Glutamatergic neuron (in vitro differentiated cells): ENCODE data around the gene TMEM63A. TPM values are rescaled to one million over a fixed set of nuclear protein-coding genes. Genes with fewer than 3 reads are reported as not detected.

Experiments used
- DNase-seq: peaks from one replicate; pipeline ENCODE4 v3.0.0; 2022
- H3K27ac Mint-ChIP-seq: one replicate; pipeline ENCODE4 v1.8.0; 2020; ENCODE audit warnings: mild to moderate bottlenecking, mixed read lengths, inconsistent platforms; ENCODE audit not compliant: unreplicated experiment
- H3K27me3 Mint-ChIP-seq: one replicate; pipeline ENCODE4 v1.8.0; 2020; ENCODE audit warnings: mild to moderate bottlenecking, moderate library complexity, mixed read lengths, inconsistent platforms; ENCODE audit not compliant: unreplicated experiment
- H3K36me3 Mint-ChIP-seq: one replicate; pipeline ENCODE4 v1.8.0; 2020; ENCODE audit warnings: mild to moderate bottlenecking, mixed read lengths, inconsistent platforms; ENCODE audit not compliant: unreplicated experiment
- H3K4me1 Mint-ChIP-seq: one replicate; pipeline ENCODE4 v1.8.0; 2020; ENCODE audit warnings: mild to moderate bottlenecking, low read depth, mixed read lengths, inconsistent platforms; ENCODE audit not compliant: unreplicated experiment
- H3K4me3 Mint-ChIP-seq: one replicate; pipeline ENCODE4 v1.8.0; 2020; ENCODE audit warnings: mild to moderate bottlenecking, mixed read lengths, inconsistent platforms; ENCODE audit not compliant: unreplicated experiment
- H3K9me3 Mint-ChIP-seq: one replicate; pipeline ENCODE4 v1.8.0; 2020; ENCODE audit warnings: mild to moderate bottlenecking, moderate library complexity, mixed read lengths, inconsistent platforms; ENCODE audit not compliant: unreplicated experiment
- total RNA-seq: library from RNA; stranded (reverse); fragmentation: NEBNext Ultra II Directional; extraction: Animal tissue kit (Norgen Biotek cat#: 25700); gene quantifications from one replicate; pipeline ENCODE4 v1.2.1, GENCODE V29; 2021; ENCODE audit not compliant: unreplicated experiment
- TF ChIP-seq, protein P1 (sequence below): fragments of 200-600 bp; sonication (generic); IDR thresholded peaks from one replicate; pipeline ENCODE4 v1.5.0; 2021; ENCODE audit not compliant: partially characterized antibody, unreplicated experiment

Gene TMEM63A
- total RNA-seq, 1 donor from 2014 or later = 1.1 TPM

DNA sequence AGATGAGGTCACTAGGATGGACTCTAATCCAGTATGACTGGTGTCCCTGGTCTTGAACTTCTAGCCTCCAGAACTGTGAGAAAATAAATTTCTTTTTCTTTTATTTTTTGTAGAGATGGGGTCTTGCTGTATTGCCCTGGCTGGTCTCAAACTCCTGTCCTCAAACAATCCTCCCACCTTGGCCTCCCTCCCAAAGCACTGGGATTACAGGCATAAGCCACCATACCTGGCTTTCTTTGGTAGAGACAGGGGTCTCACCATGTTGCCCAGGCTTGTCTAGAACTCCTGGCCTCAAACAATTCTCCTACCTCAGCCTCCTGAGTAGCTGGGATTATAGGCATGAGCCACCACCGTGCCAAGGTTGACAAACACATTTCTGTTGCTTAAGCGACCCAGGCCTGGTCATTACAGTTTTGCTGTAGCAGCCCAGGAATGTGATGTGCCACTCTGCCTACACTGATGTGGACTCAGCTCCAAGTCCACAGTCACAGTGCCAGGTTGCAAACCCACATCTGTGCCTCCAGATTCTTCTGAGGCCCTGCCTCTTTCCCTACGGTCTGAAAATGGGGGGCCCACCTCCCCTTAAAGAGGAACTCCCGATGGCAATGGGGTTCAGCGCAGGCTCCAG lies 25.9 kb upstream of the TMEM63A start:
- DNase-seq = no peak
- Mint-ChIP-seq H3K4me3 (no peak overlapping the region), H3K9me3 (peaks cover 2% of the 10 kb centered on the region), H3K36me3 (peaks cover 16% of the 10 kb centered on the region), H3K27ac (peak overlapping the region; percentile 36), H3K27me3 (peaks cover 4% of the 10 kb centered on the region), H3K4me1 (peaks cover 2% of the 10 kb centered on the region)
- TF ChIP-seq, protein P1, sequence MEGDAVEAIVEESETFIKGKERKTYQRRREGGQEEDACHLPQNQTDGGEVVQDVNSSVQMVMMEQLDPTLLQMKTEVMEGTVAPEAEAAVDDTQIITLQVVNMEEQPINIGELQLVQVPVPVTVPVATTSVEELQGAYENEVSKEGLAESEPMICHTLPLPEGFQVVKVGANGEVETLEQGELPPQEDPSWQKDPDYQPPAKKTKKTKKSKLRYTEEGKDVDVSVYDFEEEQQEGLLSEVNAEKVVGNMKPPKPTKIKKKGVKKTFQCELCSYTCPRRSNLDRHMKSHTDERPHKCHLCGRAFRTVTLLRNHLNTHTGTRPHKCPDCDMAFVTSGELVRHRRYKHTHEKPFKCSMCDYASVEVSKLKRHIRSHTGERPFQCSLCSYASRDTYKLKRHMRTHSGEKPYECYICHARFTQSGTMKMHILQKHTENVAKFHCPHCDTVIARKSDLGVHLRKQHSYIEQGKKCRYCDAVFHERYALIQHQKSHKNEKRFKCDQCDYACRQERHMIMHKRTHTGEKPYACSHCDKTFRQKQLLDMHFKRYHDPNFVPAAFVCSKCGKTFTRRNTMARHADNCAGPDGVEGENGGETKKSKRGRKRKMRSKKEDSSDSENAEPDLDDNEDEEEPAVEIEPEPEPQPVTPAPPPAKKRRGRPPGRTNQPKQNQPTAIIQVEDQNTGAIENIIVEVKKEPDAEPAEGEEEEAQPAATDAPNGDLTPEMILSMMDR = no peak

DNA sequence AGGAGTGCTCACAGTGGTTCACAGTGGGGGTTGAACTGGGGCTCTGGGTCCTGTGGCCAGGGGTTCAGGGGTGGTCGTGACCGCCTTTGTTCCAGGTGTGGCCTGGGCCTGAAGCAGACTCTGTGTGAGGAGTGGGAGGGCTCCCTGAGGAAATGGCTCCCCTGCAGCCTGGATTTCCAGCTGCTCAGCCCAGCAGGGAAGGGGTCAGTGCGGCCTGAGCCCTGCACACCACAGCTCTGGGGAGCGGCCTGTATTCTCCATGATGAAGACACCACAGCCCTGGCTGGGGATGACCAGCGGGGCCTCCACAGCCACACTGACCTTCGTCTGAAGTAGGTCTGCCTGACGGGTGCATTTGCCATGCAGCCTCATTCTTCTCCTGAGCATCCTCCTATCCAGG lies 25.2 kb upstream of the TMEM63A start:
- Mint-ChIP-seq H3K27me3 (peaks cover 4% of the 10 kb centered on the region), H3K27ac (no peak overlapping the region), H3K36me3 (peaks cover 12% of the 10 kb centered on the region), H3K4me1 (no peaks in the 10 kb centered on the region), H3K9me3 (peaks cover 2% of the 10 kb centered on the region), H3K4me3 (no peak overlapping the region)
- DNase-seq = no peak
- TF ChIP-seq, protein P1 = no peak

DNA sequence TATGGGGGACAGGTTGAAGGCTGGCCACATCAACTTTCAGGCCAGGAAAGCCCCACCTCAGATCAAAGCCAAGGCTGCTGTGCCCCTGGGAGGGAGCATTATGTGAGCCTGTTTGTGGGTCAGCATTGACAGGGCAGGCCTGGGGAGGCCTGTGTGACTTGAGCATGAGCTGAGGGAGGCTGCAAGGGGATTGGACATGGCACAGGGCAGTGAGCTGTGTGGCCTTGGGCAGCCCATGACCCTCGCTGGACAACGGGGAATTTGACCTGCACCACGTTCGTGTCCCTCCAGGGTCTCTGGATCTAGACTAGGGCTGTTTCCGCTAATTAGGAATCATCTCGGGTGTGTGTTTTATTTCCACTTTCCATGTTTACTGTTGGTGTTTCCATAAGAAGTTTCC lies 24.3 kb upstream of the TMEM63A start:
- Mint-ChIP-seq H3K9me3 (peaks cover 2% of the 10 kb centered on the region), H3K4me3 (no peak overlapping the region), H3K27me3 (peaks cover 4% of the 10 kb centered on the region), H3K27ac (no peak overlapping the region), H3K36me3 (peaks cover 12% of the 10 kb centered on the region), H3K4me1 (no peaks in the 10 kb centered on the region)
- TF ChIP-seq, protein P1 = no peak
- DNase-seq = no peak

DNA sequence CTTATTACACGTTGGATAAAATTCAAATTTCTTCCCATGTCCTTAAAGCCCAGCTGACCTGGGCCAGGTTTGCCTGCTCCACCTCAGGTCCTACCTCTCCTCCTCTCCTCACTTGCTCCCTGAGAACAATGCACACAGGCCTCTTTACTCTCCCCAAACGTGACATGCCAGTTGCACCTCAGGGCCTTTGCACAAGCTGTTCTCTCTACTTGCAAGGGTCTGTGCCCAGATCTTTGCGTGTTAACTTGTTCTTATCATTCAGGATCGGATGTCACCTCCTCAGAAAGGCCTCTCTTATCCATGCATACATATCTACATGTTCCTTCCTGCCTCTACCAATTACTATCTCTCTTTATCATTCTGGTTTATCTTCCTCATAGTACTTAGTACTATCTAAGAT lies 21.4 kb upstream of the TMEM63A start:
- Mint-ChIP-seq H3K27ac (no peak overlapping the region), H3K27me3 (peaks cover 4% of the 10 kb centered on the region), H3K4me1 (peaks cover 1% of the 10 kb centered on the region), H3K4me3 (no peak overlapping the region), H3K9me3 (peaks cover 2% of the 10 kb centered on the region), H3K36me3 (peaks cover 17% of the 10 kb centered on the region)
- TF ChIP-seq, protein P1 = no peak
- no peak for DNase-seq

DNA sequence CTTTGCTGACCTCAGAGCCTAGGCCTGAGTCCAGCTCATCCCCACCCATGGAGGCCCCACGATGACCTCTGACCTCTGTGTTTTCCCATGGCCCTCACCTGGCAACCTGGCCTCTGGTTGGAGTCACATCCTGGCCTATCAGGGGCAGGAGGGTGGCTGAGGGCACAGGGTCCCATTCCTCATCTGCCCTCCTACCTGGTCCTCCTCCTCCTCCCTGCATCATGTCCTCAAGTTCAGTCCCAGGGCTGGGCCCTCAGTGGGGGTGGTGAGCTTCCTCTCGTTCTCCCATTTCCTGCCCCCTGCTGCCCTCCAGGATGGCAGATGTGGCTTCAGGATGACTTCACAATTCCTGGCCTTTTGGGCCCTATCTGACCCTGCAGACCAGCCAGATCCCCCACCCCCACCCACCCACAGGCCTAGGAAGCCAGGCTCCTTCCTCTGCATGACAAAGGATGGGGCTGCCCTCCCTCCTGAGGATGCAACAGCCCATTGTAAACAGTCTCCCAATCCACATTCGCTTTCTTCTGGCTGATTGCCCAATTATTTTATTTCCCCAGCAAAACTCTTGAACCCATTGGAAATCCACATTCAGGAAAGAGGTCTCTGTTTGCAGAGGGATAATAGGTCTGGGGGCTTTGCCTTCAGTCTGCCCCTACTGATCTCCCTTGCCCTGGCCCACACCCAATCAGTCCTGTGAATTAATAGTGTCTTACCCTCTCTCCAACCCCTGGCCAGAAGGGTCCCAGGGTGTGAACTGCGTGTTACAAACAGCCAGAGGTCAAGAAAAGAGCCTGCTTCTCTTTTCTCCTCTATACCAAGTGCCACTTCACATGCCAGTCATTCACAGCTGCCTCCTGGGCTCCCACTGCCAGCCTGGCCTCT lies 17.1 kb upstream of the TMEM63A start:
- Mint-ChIP-seq H3K4me3 (no peak overlapping the region), H3K27me3 (peaks cover 1% of the 10 kb centered on the region)
- TF ChIP-seq, protein P1 = no peak

More for the DNA sequence above, 17.1 kb upstream of the TMEM63A start:
- Mint-ChIP-seq H3K27ac (no peak overlapping the region), H3K4me1 (peaks cover 1% of the 10 kb centered on the region), H3K9me3 (peaks cover 3% of the 10 kb centered on the region), H3K36me3 (peaks cover 11% of the 10 kb centered on the region)
- no peak for DNase-seq
